Keratinocyte (primary cell): Measurements from ENCODE around the gene FGGY. TPM values are rescaled to one million over a fixed set of nuclear protein-coding genes. Genes with fewer than 3 reads are reported as not detected.
A peak's percentile ranks its signal among the peaks of the same experiment; 100 is the strongest.

Experiments used
- DNase-seq: peaks from one replicate; pipeline ENCODE4 v3.0.0-alpha.2; 2011; ENCODE audit warnings: low read depth, missing footprints, low spot score
- FAIRE-seq: peaks from 2 replicates; lab custom pipeline; 2011; peaks lifted over from hg19 to GRCh38; lab: Jason Lieb, UNC
- H2AFZ ChIP-seq: 2 replicates; pipeline ENCODE4 v1.6.0; 2012; ENCODE audit warnings: low read length, control low read depth, inconsistent platforms; ENCODE audit not compliant: control insufficient read depth
- H3K27ac ChIP-seq: 2 replicates; pipeline ENCODE4 v1.5.1; 2011; ENCODE audit warnings: low read length; ENCODE audit not compliant: control insufficient read depth, insufficient read depth
- H3K27me3 ChIP-seq: 3 replicates; pipeline ENCODE4 v1.6.0; 2011; ENCODE audit warnings: low read length; ENCODE audit not compliant: control insufficient read depth, insufficient read depth; ENCODE audit errors: extremely low read depth
- H3K36me3 ChIP-seq, 2 experiments: 2 replicates in 1 of 2; 3 replicates in 1 of 2; pipeline ENCODE4 v1.5.1; 2011; ENCODE audit warnings: low read length in 2 of 2, mild to moderate bottlenecking in 1 of 2; ENCODE audit not compliant: control insufficient read depth in 2 of 2, insufficient read depth in 2 of 2; ENCODE audit errors: extremely low read depth in 1 of 2
- H3K4me1 ChIP-seq: 3 replicates; pipeline ENCODE4 v1.5.1; 2011; ENCODE audit warnings: low read length; ENCODE audit not compliant: control insufficient read depth, insufficient read depth; ENCODE audit errors: extremely low read depth
- H3K4me2 ChIP-seq: 3 replicates; pipeline ENCODE4 v1.6.0; 2011; ENCODE audit warnings: low read depth, low read length; ENCODE audit not compliant: control insufficient read depth, insufficient read depth; ENCODE audit errors: extremely low read depth
- H3K4me3 ChIP-seq, 3 experiments: fragments of 200-600 bp in 1 of 3; sonication (generic) in 1 of 3; 2 replicates in 2 of 3; 3 replicates in 1 of 3; pipeline ENCODE4 v1.5.1; 2011 to 2016; ENCODE audit warnings: low read length in 3 of 3, mild to moderate bottlenecking in 3 of 3, control low read depth in 2 of 3, inconsistent platforms in 1 of 3, low read depth in 1 of 3, mixed read lengths in 1 of 3, mixed run types in 1 of 3, moderate library complexity in 1 of 3; ENCODE audit not compliant: control insufficient read depth in 2 of 3, insufficient read depth in 2 of 3; ENCODE audit errors: extremely low read depth in 1 of 3
- H3K79me2 ChIP-seq: 2 replicates; pipeline ENCODE4 v1.6.0; 2012; ENCODE audit warnings: low read length; ENCODE audit not compliant: control insufficient read depth, insufficient read depth
- H3K9ac ChIP-seq: 3 replicates; pipeline ENCODE4 v1.6.0; 2011; ENCODE audit warnings: low read length; ENCODE audit not compliant: control insufficient read depth, insufficient read depth; ENCODE audit errors: extremely low read depth
- H3K9me1 ChIP-seq: 3 replicates; pipeline ENCODE4 v1.6.0; 2011; ENCODE audit warnings: low read length; ENCODE audit not compliant: control insufficient read depth, insufficient read depth; ENCODE audit errors: extremely low read depth
- H3K9me3 ChIP-seq: 2 replicates; pipeline ENCODE4 v1.5.1; 2012; ENCODE audit warnings: low read depth, low read length; ENCODE audit not compliant: control insufficient read depth
- H4K20me1 ChIP-seq: 3 replicates; pipeline ENCODE4 v1.6.0; 2011; ENCODE audit warnings: low read length; ENCODE audit not compliant: control insufficient read depth, insufficient read depth; ENCODE audit errors: extremely low read depth
- CTCF ChIP-seq, 3 experiments: IDR thresholded peaks in 1 of 3; conservative IDR thresholded peaks in 1 of 3; optimal IDR thresholded peaks in 1 of 3; 2 replicates in 2 of 3; 3 replicates in 1 of 3; pipeline versions ENCODE3 to v1.5.1; 2011; ENCODE audit warnings: low read length in 3 of 3, mild to moderate bottlenecking in 3 of 3, moderate library complexity in 2 of 3, control low read depth in 1 of 3, inconsistent platforms in 1 of 3; ENCODE audit not compliant: insufficient read depth in 2 of 3; ENCODE audit errors: extremely low read depth in 1 of 3
- EZH2 ChIP-seq: IDR thresholded peaks from one replicate; pipeline ENCODE4 v1.6.1; 2012; ENCODE audit warnings: inconsistent platforms, mild to moderate bottlenecking, low read length, moderate library complexity
- dilution Hi-C: fragments of 300-500 bp; cut with MboI; formaldehyde crosslinking; loops from one replicate; pipeline ENCODE4 v1.7.0; 2020; ENCODE audit warnings: low sequenced_read_pairs; ENCODE audit not compliant: extremely low pct_ligation_motif_present
- polyA plus RNA-seq, 5 experiments: library from polyadenylated mRNA; depleted of rRNA in 3 of 5; stranded (reverse) in 3 of 5; stranded (forward) in 1 of 5; unstranded in 1 of 5; fragments of >200 nt; gene quantifications; 1 replicate in 1 of 5; 2 replicates in 3 of 5; 3 replicates in 1 of 5; pipeline versions ENCODE4 v1.2.1 to v1.2.3, GENCODE V29; 2011 to 2012; ENCODE audit warnings: missing spikeins in 2 of 5, low read depth in 1 of 5, low replicate concordance in 1 of 5

FGGY gene
- polyA plus RNA-seq, 1 donor (not counting 4 experiments of a cell fraction or from before 2014, with no cell fraction given) = 16.6 TPM

DNA sequence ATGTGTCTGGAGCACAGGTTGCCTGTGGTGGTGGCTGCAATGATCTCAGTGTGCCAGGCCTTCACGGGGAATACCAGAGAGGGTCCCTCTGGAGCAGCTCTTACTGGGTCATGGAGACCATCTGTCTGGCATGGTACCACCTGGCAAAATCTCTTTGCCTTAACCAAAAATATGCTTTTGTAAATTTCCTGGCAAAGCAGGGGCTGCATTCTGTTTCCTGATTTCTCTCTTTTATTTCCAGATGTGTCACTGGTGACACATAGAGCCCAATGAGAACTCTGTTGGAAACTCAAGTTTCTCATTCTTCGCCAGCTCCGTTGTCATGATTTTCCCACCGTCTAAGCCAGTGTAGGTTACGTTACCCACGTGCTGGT lies 136.5 kb downstream of the FGGY start:
- dilution Hi-C loops = no loop called here
- no peak for FAIRE-seq
- Histone ChIP-seq H3K4me1 (peaks cover 23% of the 10 kb centered on the region), H3K9me1 (no peaks in the 10 kb centered on the region), H3K79me2 (no peaks in the 10 kb centered on the region), H3K4me2 (no peak overlapping the region), H3K4me3 (no peak overlapping the region), H3K36me3 (no peaks in the 10 kb centered on the region), H3K27me3 (no peaks in the 10 kb centered on the region), H3K27ac (no peak overlapping the region), H3K9me3 (no peaks in the 10 kb centered on the region), H3K9ac (no peak overlapping the region), H4K20me1 (no peaks in the 10 kb centered on the region), H2AFZ (no peak overlapping the region)
- no peak for TF ChIP-seq EZH2
- no peak for TF ChIP-seq CTCF (optimal IDR thresholded peaks at IDR 0.05 in 1 of 3, IDR thresholded peaks at IDR 0.05 in 1 of 3, conservative IDR thresholded peaks at IDR 0.05 in 1 of 3; ENCODE audit: extremely low read depth in 1 of 3, insufficient read depth in 2 of 3, low read length in 3 of 3)
- DNase-seq = no peak

- H3K9me1 ChIP-seq = no peaks in the 10 kb centered on the region
- DNase-seq (no peak), FAIRE-seq (no peak)
- H3K9me3 ChIP-seq = no peaks in the 10 kb centered on the region
- H3K27ac ChIP-seq = no peak overlapping the region
- H3K4me3 ChIP-seq = no peak overlapping the region
- no peaks in the 10 kb centered on the region for H3K79me2 ChIP-seq
- no peaks in the 10 kb centered on the region for H3K27me3 ChIP-seq
- no peak overlapping the region for H3K9ac ChIP-seq
- H3K36me3 ChIP-seq = no peaks in the 10 kb centered on the region
- peak overlapping the region; percentile 54 for H2AFZ ChIP-seq
- TF ChIP-seq CTCF (optimal IDR thresholded peaks at IDR 0.05 in 1 of 3, IDR thresholded peaks at IDR 0.05 in 1 of 3, conservative IDR thresholded peaks at IDR 0.05 in 1 of 3; ENCODE audit: extremely low read depth in 1 of 3, insufficient read depth in 2 of 3, low read length in 3 of 3) (no peak), EZH2 (no peak)
- no peaks in the 10 kb centered on the region for H4K20me1 ChIP-seq
- peak overlapping the region; percentile 28 for H3K4me2 ChIP-seq
- peaks cover 23% of the 10 kb centered on the region for H3K4me1 ChIP-seq
- dilution Hi-C loops = no loop called here
Observed at GRCh38 chr1:59434336-59434735, 137.4 kb downstream of the FGGY start.
